Activated CD8-positive, alpha-beta T cell treated with anti-CD3 and anti-CD28 coated beads for 36 hours (primary cell): ENCODE results near the gene ANO9. TPM values are rescaled to one million over a fixed set of nuclear protein-coding genes. Genes with fewer than 3 reads are reported as not detected.
A peak's percentile ranks its signal among the peaks of the same experiment; 100 is the strongest.

Experiments
- ATAC-seq: fragments of 200-7000 bp; cut with Tn5 transposase; one replicate; pipeline ENCODE4 v1.10.0; 2021; ENCODE audit warnings: mild to moderate bottlenecking, moderate library complexity
- CTCF ChIA-PET: fragments of 350-600 bp; sonication (Branson Sonifier 250); formaldehyde crosslinking; loops from one replicate; lab custom pipeline; 2021; ENCODE audit warnings: antibody characterized with exemption; lab: Charles Lee
- POLR2A ChIA-PET: fragments of 350-600 bp; sonication (Branson Sonifier 250); formaldehyde crosslinking; loops from one replicate; lab custom pipeline; 2021; ENCODE audit warnings: antibody characterized with exemption; lab: Charles Lee
- DNase-seq: peaks from one replicate; pipeline ENCODE4 v3.0.0-alpha.2; 2020
- H3K27ac Mint-ChIP-seq: one replicate; pipeline ENCODE4 v1.8.0; 2021; ENCODE audit warnings: mild to moderate bottlenecking, mixed read lengths
- H3K27me3 Mint-ChIP-seq: one replicate; pipeline ENCODE4 v1.8.0; 2021; ENCODE audit warnings: mixed read lengths
- H3K36me3 Mint-ChIP-seq: one replicate; pipeline ENCODE4 v1.8.0; 2021; ENCODE audit warnings: low read depth, mixed read lengths
- H3K4me1 Mint-ChIP-seq: one replicate; pipeline ENCODE4 v1.8.0; 2021; ENCODE audit warnings: low read depth, mixed read lengths
- H3K4me3 Mint-ChIP-seq: one replicate; pipeline ENCODE4 v1.8.0; 2021; ENCODE audit warnings: mild to moderate bottlenecking, moderate library complexity, mixed read lengths
- H3K9me3 Mint-ChIP-seq: one replicate; pipeline ENCODE4 v1.8.0; 2021; ENCODE audit warnings: mixed read lengths
- intact Hi-C: fragments of 100-400 bp; cut with micrococcal nuclease; formaldehyde crosslinking; loops from one replicate; pipeline ENCODE4 v1.10.0; 2022
- total RNA-seq, 2 experiments: library from RNA; stranded (reverse); gene quantifications; one replicate each; pipeline ENCODE4 v1.2.3, GENCODE V29; 2021
- TF ChIP-seq, protein P1 (sequence below): fragments of 200-600 bp; IDR thresholded peaks from one replicate; pipeline ENCODE4 v1.8.0; 2022; ENCODE audit warnings: antibody characterized with exemption, mild to moderate bottlenecking

The ANO9 gene
- total RNA-seq, 2 experiments from 2014 or later = 28.2 to 29.0 TPM

- ChIA-PET POLR2A (interaction anchor here (0.6 to 1.2 kb wide), 2 partner anchors 35 to 186 kb away, joined by 3 read pairs; no protein-coding TSS in a partner anchor), CTCF (interaction anchor here (0.8 to 1.2 kb wide), 2 partner anchors 66 to 149 kb away, joined by 3 read pairs; no protein-coding TSS in a partner anchor)
- no peaks in the 10 kb centered on the region for H3K27me3 Mint-ChIP-seq
- H3K9me3 Mint-ChIP-seq = no peaks in the 10 kb centered on the region
- intact Hi-C loops = no loop called here
- no peak overlapping the region for H3K4me3 Mint-ChIP-seq
- TF ChIP-seq, protein P1, sequence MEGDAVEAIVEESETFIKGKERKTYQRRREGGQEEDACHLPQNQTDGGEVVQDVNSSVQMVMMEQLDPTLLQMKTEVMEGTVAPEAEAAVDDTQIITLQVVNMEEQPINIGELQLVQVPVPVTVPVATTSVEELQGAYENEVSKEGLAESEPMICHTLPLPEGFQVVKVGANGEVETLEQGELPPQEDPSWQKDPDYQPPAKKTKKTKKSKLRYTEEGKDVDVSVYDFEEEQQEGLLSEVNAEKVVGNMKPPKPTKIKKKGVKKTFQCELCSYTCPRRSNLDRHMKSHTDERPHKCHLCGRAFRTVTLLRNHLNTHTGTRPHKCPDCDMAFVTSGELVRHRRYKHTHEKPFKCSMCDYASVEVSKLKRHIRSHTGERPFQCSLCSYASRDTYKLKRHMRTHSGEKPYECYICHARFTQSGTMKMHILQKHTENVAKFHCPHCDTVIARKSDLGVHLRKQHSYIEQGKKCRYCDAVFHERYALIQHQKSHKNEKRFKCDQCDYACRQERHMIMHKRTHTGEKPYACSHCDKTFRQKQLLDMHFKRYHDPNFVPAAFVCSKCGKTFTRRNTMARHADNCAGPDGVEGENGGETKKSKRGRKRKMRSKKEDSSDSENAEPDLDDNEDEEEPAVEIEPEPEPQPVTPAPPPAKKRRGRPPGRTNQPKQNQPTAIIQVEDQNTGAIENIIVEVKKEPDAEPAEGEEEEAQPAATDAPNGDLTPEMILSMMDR = no peak
- ATAC-seq (no peak), DNase-seq (no peak)
- H3K27ac Mint-ChIP-seq = no peak overlapping the region
- peaks cover 49% of the 10 kb centered on the region for H3K4me1 Mint-ChIP-seq
- peaks cover 29% of the 10 kb centered on the region for H3K36me3 Mint-ChIP-seq
Observed at GRCh38 chr11:452916-453527, 11.2 kb upstream of the ANO9 start.

DNA sequence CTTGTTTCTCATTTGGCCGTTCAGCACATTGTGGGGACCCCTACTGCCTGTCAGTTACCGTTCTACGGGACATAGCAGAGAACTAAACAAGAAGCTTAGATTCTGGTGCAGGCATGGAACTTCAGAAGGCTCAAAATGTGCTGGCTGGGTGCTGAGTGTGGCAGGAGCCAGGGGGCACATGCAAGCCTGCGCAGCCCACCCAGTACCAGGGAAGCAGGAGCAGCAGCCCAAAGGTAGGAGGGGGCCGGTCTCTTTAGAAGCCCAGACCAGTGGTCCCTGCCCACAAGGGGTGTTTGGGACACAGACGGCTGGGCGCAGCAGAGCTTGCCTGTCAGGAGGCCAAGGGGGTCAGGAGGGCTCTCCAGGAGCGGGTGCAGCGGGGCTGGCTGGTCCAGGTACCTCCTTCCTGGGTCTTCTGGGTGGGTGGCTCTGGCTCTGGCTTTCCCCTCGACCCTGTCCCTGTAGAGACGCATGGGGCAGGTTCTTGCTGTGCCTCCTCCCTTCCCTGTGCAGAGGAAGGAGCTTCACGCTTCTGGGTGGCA, 10.5 kb upstream of the ANO9 start:
- Mint-ChIP-seq H3K9me3 (no peaks in the 10 kb centered on the region), H3K4me3 (no peak overlapping the region), H3K36me3 (peaks cover 22% of the 10 kb centered on the region), H3K4me1 (peaks cover 42% of the 10 kb centered on the region), H3K27ac (no peak overlapping the region), H3K27me3 (no peaks in the 10 kb centered on the region)
- TF ChIP-seq, protein P1 = no peak
- intact Hi-C loops = no loop called here
- no peak for ATAC-seq
- ChIA-PET POLR2A (interaction anchor here (1.1 to 1.2 kb wide), 2 partner anchors 34 to 54 kb away, joined by 3 to 5 read pairs; no protein-coding TSS in a partner anchor), CTCF (interaction anchor here (1.2 to 1.6 kb wide), 2 partner anchors 67 to 148 kb away, joined by 3 to 5 read pairs; no protein-coding TSS in a partner anchor)
- DNase-seq = no peak

DNA sequence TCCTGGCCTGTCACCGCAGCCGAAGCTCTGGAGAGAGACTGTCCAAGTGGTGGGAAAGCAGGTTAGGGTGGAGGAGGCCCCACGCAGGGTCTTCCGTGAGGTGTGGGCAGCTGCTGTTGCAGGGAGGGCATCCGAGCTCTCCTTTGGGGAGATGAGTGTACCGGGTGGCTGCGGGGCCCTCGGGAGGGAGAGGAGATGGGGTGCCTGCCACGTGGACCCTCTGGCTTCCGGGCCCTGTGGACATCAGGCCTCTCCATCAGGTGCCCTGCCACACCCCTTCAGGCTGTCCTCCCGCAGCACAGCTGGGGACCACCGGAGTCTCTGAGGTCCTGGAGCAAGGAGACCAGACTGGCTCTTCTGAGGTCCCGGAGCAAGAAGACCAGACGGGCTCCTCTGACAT, 9.9 kb upstream of the ANO9 start:
- intact Hi-C loops = no loop called here
- ChIA-PET CTCF (interaction anchor here (1.2 to 4.4 kb wide), 4 partner anchors 11 to 147 kb away, joined by 3 to 19 read pairs (median 4); partner anchors contain the start of gene ANO9), POLR2A (interaction anchor here (1.1 kb wide), 1 partner anchor 54 kb away, joined by 5 read pairs; no protein-coding TSS in a partner anchor)
- H3K4me3 Mint-ChIP-seq = peak overlapping the region; percentile 89
- H3K27me3 Mint-ChIP-seq = no peaks in the 10 kb centered on the region
- no peak for DNase-seq
- no peak for ATAC-seq
- no peaks in the 10 kb centered on the region for H3K9me3 Mint-ChIP-seq
- H3K27ac Mint-ChIP-seq = no peak overlapping the region
- peaks cover 18% of the 10 kb centered on the region for H3K36me3 Mint-ChIP-seq
- TF ChIP-seq, protein P1 = no peak
- H3K4me1 Mint-ChIP-seq = peaks cover 37% of the 10 kb centered on the region

DNA sequence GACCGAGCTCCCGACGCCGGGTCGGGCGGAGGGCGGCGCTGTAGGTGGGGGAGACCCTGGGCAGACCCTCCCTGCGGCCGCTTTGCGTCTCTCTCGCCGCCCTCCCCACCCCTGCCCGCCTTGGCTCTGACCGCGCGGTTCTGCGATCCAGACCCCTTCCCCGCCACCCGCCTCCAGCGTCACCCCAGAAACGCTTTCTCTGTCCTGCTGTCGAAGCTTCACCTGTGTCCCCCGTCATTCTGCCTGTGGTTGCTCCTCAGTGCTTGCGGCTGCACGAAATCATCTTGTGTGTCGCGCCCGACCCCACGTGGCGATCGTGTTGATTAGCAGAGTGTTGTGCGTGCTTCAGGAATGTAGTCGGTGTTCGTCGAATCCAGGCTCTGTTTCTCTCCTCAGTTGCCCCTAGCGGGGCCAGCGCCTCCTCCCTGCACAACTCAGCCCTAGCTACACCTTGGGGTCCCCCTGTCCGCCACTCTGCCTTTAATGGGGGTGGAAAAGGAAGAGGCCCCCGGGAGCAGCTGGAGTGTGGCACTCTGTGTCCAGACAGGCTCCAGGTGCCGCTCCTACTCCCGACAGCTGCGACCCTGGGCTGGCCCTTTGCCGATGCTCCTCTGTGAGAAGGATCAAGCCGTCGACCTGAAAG, 9.1 kb upstream of the ANO9 start:
- H3K9me3 Mint-ChIP-seq = no peaks in the 10 kb centered on the region
- peaks cover 13% of the 10 kb centered on the region for H3K36me3 Mint-ChIP-seq
- ChIA-PET CTCF (interaction anchor here (0.7 to 4.4 kb wide), 5 partner anchors 10 to 200 kb away, joined by 3 to 19 read pairs (median 4); partner anchors contain the start of gene ANO9), POLR2A (interaction anchor here (1.1 to 3.8 kb wide), 4 partner anchors 9 to 170 kb away, joined by 3 to 22 read pairs (median 4); partner anchors contain the start of gene RNH1)
- peak overlapping the region; percentile 89 for H3K4me3 Mint-ChIP-seq
- peaks cover 30% of the 10 kb centered on the region for H3K4me1 Mint-ChIP-seq
- DNase-seq = peak; percentile 85
- TF ChIP-seq, protein P1 = no peak
- ATAC-seq = no peak
- intact Hi-C loops = no loop called here
- H3K27me3 Mint-ChIP-seq = no peaks in the 10 kb centered on the region
- H3K27ac Mint-ChIP-seq = peak overlapping the region; percentile 93
